Anterior cingulate cortex (tissue), 58 donors: Measurements from ENCODE around the gene SLC6A19.

ENCODE experiments used
- DNase-seq, 58 donors: peaks; one replicate each; lab custom pipeline; 2025; lab: John Stamatoyannopoulos, UW

SLC6A19 gene

GRCh38 chr5:1274471-1274870 is 73.1 kb downstream of the SLC6A19 start:
- DNase-seq = no peak
